Ovary (tissue), 9 donors: ENCODE measurements around the gene RPTOR. TPM values are rescaled to one million over a fixed set of nuclear protein-coding genes. Genes with fewer than 3 reads are reported as not detected.

Experiments used
- DNase-seq, 5 donors: peaks; one replicate each; pipeline ENCODE4 v3.0.0-alpha.2; 2019 to 2020
- H3K27ac ChIP-seq, 2 donors: fragments of 200-600 bp; one replicate each; pipeline versions ENCODE4 v1.5.1 to v1.8.0; 2019 to 2022
- H3K27me3 ChIP-seq: fragments of 200-600 bp; one replicate; pipeline ENCODE4 v1.8.0; 2022
- H3K36me3 ChIP-seq: fragments of 200-600 bp; sonication (generic); one replicate; pipeline ENCODE4 v1.5.1; 2019
- H3K4me1 ChIP-seq: one replicate; pipeline ENCODE4 v1.8.1; 2013; ENCODE audit warnings: mild to moderate bottlenecking, moderate library complexity; ENCODE audit not compliant: insufficient read depth
- H3K4me3 ChIP-seq: fragments of 200-600 bp; sonication (generic); one replicate; pipeline ENCODE4 v1.5.1; 2017
- H3K9me3 ChIP-seq, 2 donors: fragments of 200-600 bp in 1 of 2; sonication (generic) in 1 of 2; one replicate each; pipeline versions ENCODE4 v1.5.1 to v1.8.1; 2013 to 2019; ENCODE audit warnings: mild to moderate bottlenecking in 1 of 2, moderate library complexity in 1 of 2
- EP300 ChIP-seq: sonication (generic); formaldehyde crosslinking; IDR thresholded peaks from one replicate; pipeline ENCODE4 v1.6.1; 2017; ENCODE audit warnings: antibody characterized with exemption
- POLR2A ChIP-seq: fragments of 450-650 bp; IDR thresholded peaks from one replicate; pipeline ENCODE4 v1.6.1; 2017; ENCODE audit warnings: antibody characterized with exemption, mild to moderate bottlenecking, moderate library complexity
- WGBS, 3 donors: extraction: QIAGEN DNeasy Blood & Tissue Kit in 1 of 3; methylation state at CpG; one replicate each; pipeline versions ENCODE4 v1.1.5 to v1.1.7; 2013 to 2017; 5-methylcytosine and 5-hydroxymethylcytosine counted together
- intact Hi-C, 4 donors: fragments of 100-400 bp; cut with DNase I; formaldehyde crosslinking; loops; one replicate each; pipeline versions ENCODE4 v1.11.0 to v1.15.1; 2022 to 2023
- polyA plus RNA-seq, 2 donors: library from polyadenylated mRNA; stranded (reverse); fragments of 200-250 nt in 1 of 2; fragments of 350-450 nt in 1 of 2; fragmentation: Illumina TruSeq in 1 of 2; extraction: RNeasy Lipid Tissue Mini Kit (QIAGEN cat#74804) in 1 of 2; gene quantifications; one replicate each; pipeline ENCODE4 v1.2.3, GENCODE V29; 2013 to 2014
- total RNA-seq, 7 donors: library from RNA; depleted of rRNA in 2 of 7; stranded (reverse); fragments of >200 nt in 2 of 7; fragmentation: NEBNext Ultra II Directional in 3 of 7; extraction: Animal tissue kit (Norgen Biotek cat#: 25700) in 3 of 7; gene quantifications; one replicate each; pipeline versions ENCODE4 v1.1.0 to v1.2.4, GENCODE V29; 2016 to 2023
- TF ChIP-seq, protein P1 (sequence below), 3 donors: fragments of 450-650 bp in 2 of 3; fragments of 200-600 bp in 1 of 3; IDR thresholded peaks; one replicate each; pipeline versions ENCODE4 v1.5.1 to v1.8.0; 2016 to 2022; ENCODE audit warnings: antibody characterized with exemption in 3 of 3, mild to moderate bottlenecking in 1 of 3
- donor health status: DM: no; HTN: no; CAD: no; lungs with moderate emphysema.
- donor health status: DM: no; HTN: no; CAD: no.
- donor health status: Bipolar disorder and iron deficiency.
- donor health status: DM: yes; HTN: yes; CAD: no.
- donor health status: DM: no; HTN: no; CAD: no.
- donor health status: DM: yes; HTN: yes; CAD: no.

RPTOR gene
- total and polyA plus RNA-seq, 9 donors = 11.1 to 41.9 (median 27.9) TPM

GRCh38 chr17:80864751-80865150 lies 320.1 kb downstream of the RPTOR start:
- H3K4me1 ChIP-seq = peaks cover 5% of the 10 kb centered on the region
- intact Hi-C loops = loop anchor here in 1 of 4 donors (10.0 kb wide), 1 partner anchor 110 kb away; no protein-coding TSS in a partner anchor

GRCh38 chr17:80866050-80866793 lies 321.6 kb downstream of the RPTOR start:
- Histone ChIP-seq H3K27ac (no peak overlapping the region), H3K4me3 (no peak overlapping the region), H3K27me3 (no peaks in the 10 kb centered on the region), H3K36me3 (no peaks in the 10 kb centered on the region), H3K9me3 (no peaks in the 10 kb centered on the region), H3K4me1 (peaks cover under 1% of the 10 kb centered on the region)
- 16 to 18% (median 18%) methylated on average over 8 of the region's 8 CpGs for WGBS, 3 donors
- intact Hi-C loops = loop anchor here in 1 of 4 donors (10.0 kb wide), 1 partner anchor 109 kb away; no protein-coding TSS in a partner anchor
- TF ChIP-seq, protein P1, sequence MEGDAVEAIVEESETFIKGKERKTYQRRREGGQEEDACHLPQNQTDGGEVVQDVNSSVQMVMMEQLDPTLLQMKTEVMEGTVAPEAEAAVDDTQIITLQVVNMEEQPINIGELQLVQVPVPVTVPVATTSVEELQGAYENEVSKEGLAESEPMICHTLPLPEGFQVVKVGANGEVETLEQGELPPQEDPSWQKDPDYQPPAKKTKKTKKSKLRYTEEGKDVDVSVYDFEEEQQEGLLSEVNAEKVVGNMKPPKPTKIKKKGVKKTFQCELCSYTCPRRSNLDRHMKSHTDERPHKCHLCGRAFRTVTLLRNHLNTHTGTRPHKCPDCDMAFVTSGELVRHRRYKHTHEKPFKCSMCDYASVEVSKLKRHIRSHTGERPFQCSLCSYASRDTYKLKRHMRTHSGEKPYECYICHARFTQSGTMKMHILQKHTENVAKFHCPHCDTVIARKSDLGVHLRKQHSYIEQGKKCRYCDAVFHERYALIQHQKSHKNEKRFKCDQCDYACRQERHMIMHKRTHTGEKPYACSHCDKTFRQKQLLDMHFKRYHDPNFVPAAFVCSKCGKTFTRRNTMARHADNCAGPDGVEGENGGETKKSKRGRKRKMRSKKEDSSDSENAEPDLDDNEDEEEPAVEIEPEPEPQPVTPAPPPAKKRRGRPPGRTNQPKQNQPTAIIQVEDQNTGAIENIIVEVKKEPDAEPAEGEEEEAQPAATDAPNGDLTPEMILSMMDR (IDR thresholded peaks at IDR 0.05) = peak in 1 of 3 donors; percentile 49
- TF ChIP-seq EP300 (no peak), POLR2A (no peak)
- DNase-seq = peak; percentile 49 to 80 (median 71)

More at GRCh38 chr17:80864751-80865150, 320.1 kb downstream of the RPTOR start:
- TF ChIP-seq POLR2A (no peak), EP300 (no peak)
- TF ChIP-seq, protein P1 (IDR thresholded peaks at IDR 0.05) = no peak
- Histone ChIP-seq H3K27ac (no peak overlapping the region), H3K4me3 (no peak overlapping the region), H3K9me3 (no peaks in the 10 kb centered on the region), H3K36me3 (no peaks in the 10 kb centered on the region), H3K27me3 (no peaks in the 10 kb centered on the region)
- no peak for DNase-seq
- WGBS, 3 donors = 95 to 97% (median 97%) methylated on average over 6 of the region's 6 CpGs

DNA sequence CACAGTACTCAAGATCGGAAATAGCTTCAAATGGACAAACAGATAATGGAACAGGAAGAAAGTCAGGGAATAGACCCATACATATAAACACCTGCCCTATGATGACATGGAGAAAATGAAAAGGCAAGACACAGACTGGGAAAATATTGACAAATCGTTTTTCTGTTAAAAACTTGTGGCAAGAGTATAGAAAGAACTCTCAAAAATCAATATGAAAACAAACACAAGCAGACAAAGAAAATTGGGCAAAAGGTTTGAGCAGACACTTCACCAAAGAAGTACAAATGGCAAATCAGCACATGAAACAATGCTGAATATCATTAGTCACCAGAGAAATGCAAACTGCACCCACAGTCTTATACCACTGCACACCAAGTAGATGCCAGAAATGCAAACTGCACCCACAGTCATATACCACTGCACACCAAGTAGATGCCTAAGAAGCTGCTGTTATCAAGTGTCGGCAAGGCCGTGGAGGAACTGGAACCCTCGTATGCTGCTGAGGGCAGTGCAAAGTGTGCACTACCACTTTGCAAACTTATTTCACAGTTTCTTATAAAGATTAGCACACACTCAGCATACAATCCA lies 323.5 kb downstream of the RPTOR start:
- intact Hi-C loops = loop anchor here in 1 of 4 donors (10.0 kb wide), 1 partner anchor 107 kb away; no protein-coding TSS in a partner anchor
- Histone ChIP-seq H3K27me3 (no peaks in the 10 kb centered on the region), H3K9me3 (no peaks in the 10 kb centered on the region), H3K4me3 (no peak overlapping the region), H3K4me1 (peaks cover 2% of the 10 kb centered on the region), H3K36me3 (no peaks in the 10 kb centered on the region), H3K27ac (no peak overlapping the region)
- 90 to 95% (median 93%) methylated on average over 5 of the region's 5 CpGs for WGBS, 3 donors
- no peak for DNase-seq
- no peak for TF ChIP-seq POLR2A
- TF ChIP-seq, protein P1 (IDR thresholded peaks at IDR 0.05) = no peak

DNA sequence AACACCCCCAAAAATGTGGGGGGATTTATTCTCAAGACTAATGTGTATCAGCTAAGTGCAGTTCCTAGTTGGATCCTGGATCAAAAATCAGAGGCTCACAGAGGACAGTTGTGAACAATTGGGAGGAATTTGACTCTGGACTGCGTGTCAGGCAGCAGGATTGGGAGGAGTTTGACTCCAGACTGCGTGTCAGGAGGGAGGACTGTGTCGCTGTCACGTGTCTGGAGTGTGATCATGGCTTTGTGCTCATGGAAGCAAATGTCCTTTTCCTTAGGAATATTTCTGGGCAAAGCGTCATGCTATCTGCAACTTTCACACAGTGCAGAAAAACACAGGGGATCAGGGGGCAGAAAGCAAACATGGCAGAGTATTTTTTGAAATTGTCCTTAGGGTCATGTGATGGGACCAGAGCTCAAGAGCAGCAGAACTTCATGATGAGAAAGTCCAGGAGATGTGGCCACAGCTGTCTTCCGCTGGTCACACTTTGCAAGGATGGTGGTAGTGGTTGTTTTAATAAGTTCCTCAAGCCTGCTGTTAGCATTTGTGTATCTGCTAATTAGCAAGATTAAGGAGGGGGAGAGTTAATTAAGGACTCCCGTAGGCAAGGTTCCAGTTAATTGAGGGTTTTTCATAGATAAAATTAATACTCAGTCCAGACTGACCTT lies 325.0 kb downstream of the RPTOR start:
- TF ChIP-seq POLR2A = no peak
- TF ChIP-seq, protein P1 (IDR thresholded peaks at IDR 0.05) = no peak
- no peak for TF ChIP-seq EP300
- Histone ChIP-seq H3K27me3 (no peaks in the 10 kb centered on the region), H3K4me1 (peaks cover 2% of the 10 kb centered on the region), H3K9me3 (no peaks in the 10 kb centered on the region), H3K4me3 (no peak overlapping the region), H3K27ac (no peak overlapping the region), H3K36me3 (no peaks in the 10 kb centered on the region)
- intact Hi-C loops = loop anchor here in 3 of 4 donors (5.0 to 10.0 kb wide), 3 partner anchors 103 to 115 kb away; no protein-coding TSS in a partner anchor
- DNase-seq = no peak
- 84 to 91% (median 85%) methylated on average over 7 of the region's 7 CpGs for WGBS, 3 donors
